Endothelial cell of umbilical vein (primary cell): ENCODE data around the gene ERBB4. TPM values are rescaled to one million over a fixed set of nuclear protein-coding genes. Genes with fewer than 3 reads are reported as not detected.

Experiments
- BruUV-seq: library from RNA; stranded (reverse); fragments of 400-500 nt; replicated peaks from 2 replicates; lab custom pipeline; 2021; lab: Mats Ljungman, UMichigan
- CTCF ChIA-PET: fragments of 300-600, 350-600 bp; sonication (Branson Sonifier 250); formaldehyde crosslinking; loops from one replicate; lab custom pipeline; 2021; ENCODE audit warnings: antibody characterized with exemption, inconsistent platforms; lab: Charles Lee
- POLR2A ChIA-PET: fragments of 300-600, 350-600 bp; sonication (Branson Sonifier 250); formaldehyde crosslinking; loops from one replicate; lab custom pipeline; 2021; ENCODE audit warnings: antibody characterized with exemption, inconsistent platforms; lab: Charles Lee
- DNase-seq: peaks from one replicate; pipeline ENCODE4 v3.0.0-alpha.2; 2011; ENCODE audit warnings: low read depth, low spot score
- FAIRE-seq: peaks from 2 replicates; lab custom pipeline; 2011; peaks lifted over from hg19 to GRCh38; lab: Jason Lieb, UNC
- H2AFZ ChIP-seq: 2 replicates; pipeline ENCODE4 v1.6.0; 2012; ENCODE audit warnings: low read depth, low read length, control low read depth, inconsistent platforms
- H3K27ac ChIP-seq: 2 replicates; pipeline ENCODE4 v1.5.1; 2011; ENCODE audit warnings: low read depth, mild to moderate bottlenecking, control low read depth, low read length, moderate library complexity; ENCODE audit not compliant: insufficient read depth
- H3K27me3 ChIP-seq, 2 experiments: 2 replicates each; pipeline versions ENCODE4 v1.6.0 to v1.6.1; 2011; ENCODE audit warnings: low read length in 2 of 2, mixed read lengths in 1 of 2; ENCODE audit not compliant: control insufficient read depth in 2 of 2, insufficient read depth in 2 of 2
- H3K36me3 ChIP-seq, 2 experiments: 2 replicates in 1 of 2; 3 replicates in 1 of 2; pipeline ENCODE4 v1.5.1; 2011; ENCODE audit warnings: low read length in 2 of 2, mild to moderate bottlenecking in 1 of 2, moderate library complexity in 1 of 2; ENCODE audit not compliant: control insufficient read depth in 2 of 2, insufficient read depth in 2 of 2; ENCODE audit errors: extremely low read depth in 1 of 2
- H3K4me1 ChIP-seq: 3 replicates; pipeline ENCODE4 v1.5.1; 2011; ENCODE audit warnings: mild to moderate bottlenecking, low read length; ENCODE audit not compliant: control insufficient read depth, insufficient read depth; ENCODE audit errors: extremely low read depth
- H3K4me2 ChIP-seq: 2 replicates; pipeline ENCODE4 v1.6.1; 2011; ENCODE audit warnings: low read length, control low read depth, mixed read lengths; ENCODE audit not compliant: insufficient read depth
- H3K4me3 ChIP-seq, 3 experiments: fragments of 200-600 bp in 1 of 3; sonication (generic), shearing (Covaris generic) in 1 of 3; replicated peaks in 1 of 3; 2 replicates each; pipeline ENCODE4 v1.5.1; 2011 to 2016; ENCODE audit warnings: control low read depth in 3 of 3, low read length in 3 of 3, mild to moderate bottlenecking in 2 of 3, inconsistent platforms in 1 of 3, low read depth in 1 of 3, moderate library complexity in 1 of 3; ENCODE audit not compliant: insufficient read depth in 1 of 3
- H3K79me2 ChIP-seq: 2 replicates; pipeline ENCODE4 v1.6.0; 2012; ENCODE audit warnings: low read length, inconsistent platforms; ENCODE audit not compliant: control insufficient read depth, insufficient read depth
- H3K9ac ChIP-seq: replicated peaks from 2 replicates; pipeline ENCODE3; 2011; ENCODE audit warnings: low read length, control low read depth; ENCODE audit not compliant: insufficient read depth; ENCODE audit errors: extremely low read depth
- H3K9me1 ChIP-seq: replicated peaks from 3 replicates; pipeline ENCODE4 v1.6.0; 2011; ENCODE audit warnings: mild to moderate bottlenecking, low read length; ENCODE audit not compliant: control insufficient read depth, insufficient read depth; ENCODE audit errors: extremely low read depth
- H3K9me3 ChIP-seq: replicated peaks from 2 replicates; pipeline ENCODE4 v1.5.1; 2012; ENCODE audit warnings: low read length, inconsistent platforms; ENCODE audit not compliant: control insufficient read depth, insufficient read depth
- H4K20me1 ChIP-seq: replicated peaks from 2 replicates; pipeline ENCODE3; 2011; ENCODE audit warnings: mild to moderate bottlenecking, low read length; ENCODE audit not compliant: control insufficient read depth, insufficient read depth; ENCODE audit errors: extremely low read depth
- GATA2 ChIP-seq: IDR thresholded peaks from 2 replicates; pipeline ENCODE4 v1.7.0; 2011; ENCODE audit warnings: low read depth, mild to moderate bottlenecking, moderate library complexity, mixed read lengths, low read length; ENCODE audit not compliant: insufficient read length, insufficient read depth
- JUN ChIP-seq: IDR thresholded peaks from 2 replicates; pipeline ENCODE4 v1.6.1; 2011; ENCODE audit warnings: borderline replicate concordance, low read depth; ENCODE audit not compliant: insufficient read length, insufficient read depth
- MYC ChIP-seq: IDR thresholded peaks from one replicate; pipeline ENCODE4 v1.6.1; 2011; ENCODE audit warnings: mild to moderate bottlenecking, low read depth, low read length
- POLR2A ChIP-seq: IDR thresholded peaks from 2 replicates; pipeline ENCODE4 v1.6.1; 2012; ENCODE audit warnings: low read depth, mild to moderate bottlenecking, control low read depth, low read length
- POLR2AphosphoS5 ChIP-seq: IDR thresholded peaks from 2 replicates; pipeline ENCODE4 v1.6.1; 2012; ENCODE audit warnings: low read depth, mild to moderate bottlenecking, control low read depth, low read length, moderate library complexity; ENCODE audit not compliant: insufficient read depth
- dilution Hi-C: fragments of 300-500 bp; cut with MboI; formaldehyde crosslinking; loops from one replicate; pipeline ENCODE4 v1.15.0; 2019; ENCODE audit warnings: low sequenced_read_pairs; ENCODE audit not compliant: extremely low pct_ligation_motif_present
- intact Hi-C: fragments of 100-400 bp; cut with micrococcal nuclease; formaldehyde crosslinking; loops from one replicate; pipeline ENCODE4 v1.10.0; 2022
- polyA plus RNA-seq, 4 experiments: library from polyadenylated mRNA; depleted of rRNA in 3 of 4; stranded (reverse) in 3 of 4; unstranded in 1 of 4; fragments of >200 nt; gene quantifications; 2 replicates each; pipeline versions ENCODE4 v1.2.1 to v1.2.3, GENCODE V29; 2011 to 2012; ENCODE audit warnings: missing spikeins in 1 of 4
- total RNA-seq: library from RNA; stranded (reverse); gene quantifications from 2 replicates; pipeline ENCODE4 v1.2.3, GENCODE V29; 2021
- TF ChIP-seq, protein P1 (sequence below), 2 donors: IDR thresholded peaks; 1 replicate in 1 of 2; 2 replicates in 1 of 2; pipeline ENCODE4 v1.5.1; 2011; ENCODE audit warnings: low read length in 2 of 2, mild to moderate bottlenecking in 2 of 2, moderate library complexity in 2 of 2, control low read depth in 1 of 2, inconsistent platforms in 1 of 2, low read depth in 1 of 2; ENCODE audit not compliant: insufficient read depth in 1 of 2; ENCODE audit errors: extremely low read depth in 1 of 2
- TF ChIP-seq, protein P2 (sequence below): IDR thresholded peaks from 2 replicates; pipeline ENCODE4 v1.6.1; 2011; ENCODE audit not compliant: insufficient read depth, insufficient read length

ERBB4 gene
- total and polyA plus RNA-seq, 2 donors (not counting 3 experiments of a cell fraction or from before 2014, with no cell fraction given): 0.01 to 0.27 TPM

DNA sequence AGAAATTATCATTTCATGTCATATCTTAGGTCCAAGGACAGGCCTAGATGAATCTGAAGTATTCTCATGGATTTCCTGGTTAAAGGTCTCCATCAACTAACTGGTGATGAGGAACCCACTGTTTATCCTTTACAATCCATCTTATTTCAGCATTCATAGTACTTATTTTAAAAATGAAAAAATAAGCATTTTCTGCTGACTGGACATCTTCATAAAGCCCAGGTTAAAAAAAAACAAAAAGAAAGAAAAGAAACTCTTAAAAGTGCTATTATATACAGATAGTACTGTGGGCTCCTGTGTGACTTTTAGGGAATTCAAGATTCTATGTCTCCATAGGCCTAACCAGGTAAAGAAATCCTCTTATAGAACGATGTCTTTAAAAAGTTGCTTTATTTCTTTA lies 7.1 kb downstream of the ERBB4 start:
- Histone ChIP-seq H3K4me2 (no peak overlapping the region), H3K27ac (no peak overlapping the region), H3K9ac (no peak overlapping the region), H4K20me1 (no peaks in the 10 kb centered on the region), H3K9me1 (no peaks in the 10 kb centered on the region), H3K4me1 (peaks cover 5% of the 10 kb centered on the region), H2AFZ (no peak overlapping the region), H3K36me3 (no peaks in the 10 kb centered on the region), H3K27me3 (peaks cover 7 to 18% of the 10 kb centered on the region in 2 experiments), H3K79me2 (no peaks in the 10 kb centered on the region), H3K9me3 (no peaks in the 10 kb centered on the region), H3K4me3 (no peak overlapping the region)
- ChIA-PET POLR2A (no interaction called here), CTCF (interaction anchor here (1.0 kb wide), 1 partner anchor 10 kb away, joined by 6 read pairs; no protein-coding TSS in a partner anchor)
- dilution Hi-C loops (no loop called here), intact Hi-C loops (no loop called here)
- no peak for DNase-seq
- no peak for FAIRE-seq
- TF ChIP-seq, protein P1, sequence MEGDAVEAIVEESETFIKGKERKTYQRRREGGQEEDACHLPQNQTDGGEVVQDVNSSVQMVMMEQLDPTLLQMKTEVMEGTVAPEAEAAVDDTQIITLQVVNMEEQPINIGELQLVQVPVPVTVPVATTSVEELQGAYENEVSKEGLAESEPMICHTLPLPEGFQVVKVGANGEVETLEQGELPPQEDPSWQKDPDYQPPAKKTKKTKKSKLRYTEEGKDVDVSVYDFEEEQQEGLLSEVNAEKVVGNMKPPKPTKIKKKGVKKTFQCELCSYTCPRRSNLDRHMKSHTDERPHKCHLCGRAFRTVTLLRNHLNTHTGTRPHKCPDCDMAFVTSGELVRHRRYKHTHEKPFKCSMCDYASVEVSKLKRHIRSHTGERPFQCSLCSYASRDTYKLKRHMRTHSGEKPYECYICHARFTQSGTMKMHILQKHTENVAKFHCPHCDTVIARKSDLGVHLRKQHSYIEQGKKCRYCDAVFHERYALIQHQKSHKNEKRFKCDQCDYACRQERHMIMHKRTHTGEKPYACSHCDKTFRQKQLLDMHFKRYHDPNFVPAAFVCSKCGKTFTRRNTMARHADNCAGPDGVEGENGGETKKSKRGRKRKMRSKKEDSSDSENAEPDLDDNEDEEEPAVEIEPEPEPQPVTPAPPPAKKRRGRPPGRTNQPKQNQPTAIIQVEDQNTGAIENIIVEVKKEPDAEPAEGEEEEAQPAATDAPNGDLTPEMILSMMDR (IDR thresholded peaks at IDR 0.05; ENCODE audit: extremely low read depth in 1 of 2, insufficient read depth in 1 of 2, low read depth in 1 of 2, low read length in 2 of 2): no peak
- TF ChIP-seq, protein P2, sequence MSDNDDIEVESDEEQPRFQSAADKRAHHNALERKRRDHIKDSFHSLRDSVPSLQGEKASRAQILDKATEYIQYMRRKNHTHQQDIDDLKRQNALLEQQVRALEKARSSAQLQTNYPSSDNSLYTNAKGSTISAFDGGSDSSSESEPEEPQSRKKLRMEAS: no peak
- TF ChIP-seq POLR2A (no peak), JUN (no peak), POLR2AphosphoS5 (no peak)
- no TSS peak for BruUV-seq

DNA sequence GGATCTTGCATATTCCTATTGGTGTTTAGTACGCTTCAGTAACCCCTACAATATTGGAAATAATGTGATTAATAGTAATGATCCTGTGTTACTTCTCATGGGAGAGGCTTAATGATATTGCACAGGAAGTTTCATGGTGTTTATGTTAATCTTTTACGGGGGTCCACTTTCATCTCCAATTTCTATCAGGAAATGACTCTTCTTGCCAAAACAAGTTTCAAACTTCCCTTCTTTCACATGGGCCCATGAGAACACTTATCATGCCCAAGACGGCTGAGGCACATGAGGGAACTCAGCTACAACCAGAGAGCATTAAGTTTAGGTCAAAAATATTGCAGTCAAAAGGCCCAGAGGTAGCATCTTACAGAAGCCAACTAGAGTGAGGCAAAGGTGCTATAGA lies 7.6 kb downstream of the ERBB4 start:
- DNase-seq (no peak), FAIRE-seq (no peak)
- H2AFZ ChIP-seq: no peak overlapping the region
- H3K27me3 ChIP-seq: peaks cover 4 to 13% of the 10 kb centered on the region in 2 experiments
- TF ChIP-seq MYC (no peak), GATA2 (no peak)
- no peaks in the 10 kb centered on the region for H3K79me2 ChIP-seq
- ChIA-PET CTCF (no interaction called here), POLR2A (no interaction called here)
- dilution Hi-C loops: no loop called here
- no peak overlapping the region for H3K27ac ChIP-seq
- H4K20me1 ChIP-seq: no peaks in the 10 kb centered on the region
- no peak overlapping the region for H3K9ac ChIP-seq
- no TSS peak for BruUV-seq
- peaks cover 5% of the 10 kb centered on the region for H3K4me1 ChIP-seq
- H3K9me3 ChIP-seq: no peaks in the 10 kb centered on the region
- no peak overlapping the region for H3K4me2 ChIP-seq
- H3K9me1 ChIP-seq: no peaks in the 10 kb centered on the region
- no peaks in the 10 kb centered on the region for H3K36me3 ChIP-seq
- no peak overlapping the region for H3K4me3 ChIP-seq
- intact Hi-C loops: no loop called here
